GF-D8 (cell line): ENCODE measurements around the gene FREM1.

Experiments
- DNase-seq: peaks from one replicate; lab custom pipeline; 2025; lab: John Stamatoyannopoulos, UW

FREM1 gene

GRCh38 chr9:14704281-14704680 lies 205.9 kb downstream of the FREM1 start:
- DNase-seq, result no peak

GRCh38 chr9:14702200-14702720 lies 208.0 kb downstream of the FREM1 start:
- no peak for DNase-seq

DNA sequence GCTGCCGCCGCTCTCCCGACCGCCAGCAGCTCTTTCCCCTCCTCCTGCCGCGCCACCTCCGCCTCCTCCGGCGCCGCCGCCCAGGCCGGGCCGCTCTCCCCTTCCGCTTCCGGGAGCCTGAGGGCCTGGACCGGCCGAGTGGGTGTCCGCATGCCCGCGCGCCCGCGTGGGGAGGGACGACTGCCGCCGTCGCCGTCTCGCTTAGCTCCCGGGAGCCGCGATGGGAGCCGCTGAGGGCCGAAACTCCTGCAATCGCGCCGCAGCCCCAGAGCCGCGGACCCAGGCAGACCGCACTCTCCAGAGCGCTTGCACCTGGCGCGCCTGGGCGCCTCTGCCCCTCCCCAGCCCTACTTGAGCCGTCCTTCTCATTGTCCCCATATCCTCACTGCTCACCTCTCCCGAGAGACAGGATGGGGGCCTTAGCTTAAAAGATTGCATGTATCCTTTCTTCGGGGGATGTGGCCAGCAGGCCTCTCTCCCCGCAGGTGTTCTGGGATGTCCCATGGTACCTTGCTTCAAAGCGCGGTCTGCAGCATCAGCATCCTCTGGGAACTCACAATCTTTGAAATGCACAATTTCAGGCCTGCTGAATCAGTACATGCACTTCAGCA lies 216.9 kb downstream of the FREM1 start, which contains the start of gene ZDHHC21:
TSS of gene ZDHHC21 (minus strand) at position 182 of the 611 bp plus-strand sequence. CDS start 19,092 bp downstream, outside the sequence.
- DNase-seq, result peak; percentile 35

DNA sequence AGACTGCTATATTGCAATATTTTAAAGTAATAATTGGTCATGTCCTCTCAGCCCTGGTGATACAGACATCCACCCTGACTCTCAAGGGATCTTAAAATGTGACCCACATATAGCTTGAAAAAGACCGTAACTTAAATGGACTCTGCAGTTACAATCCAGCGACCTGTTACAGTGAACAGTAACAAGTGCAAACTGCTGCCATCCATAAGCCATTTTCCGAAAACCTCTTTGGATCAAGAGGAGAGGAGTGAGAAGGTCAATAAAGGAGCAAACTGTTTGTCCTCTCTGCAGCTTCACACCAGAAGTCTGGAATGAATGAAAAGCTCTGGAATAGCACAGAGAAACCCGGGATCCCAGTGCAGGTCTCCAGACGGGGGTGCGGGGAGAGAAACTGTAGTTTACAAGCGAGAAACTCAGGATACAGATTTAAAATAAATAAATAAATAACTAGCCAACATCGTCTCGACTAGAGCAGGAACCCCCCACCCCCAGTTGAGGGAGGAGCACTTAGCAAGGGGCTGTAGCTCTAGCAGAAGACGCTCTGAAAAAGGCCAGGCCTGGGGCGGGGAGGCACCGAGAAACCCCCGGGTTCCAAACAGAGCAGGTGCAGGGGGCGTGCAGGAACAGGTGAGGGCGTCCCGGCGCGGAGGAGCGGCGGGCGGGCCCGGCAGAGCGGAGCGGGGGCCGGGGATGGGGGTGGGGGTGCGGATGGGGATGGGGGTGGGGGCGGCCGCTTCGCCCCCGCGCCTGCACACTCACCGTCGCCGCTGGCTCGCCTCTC lies 217.6 kb downstream of the FREM1 start:
- DNase-seq, result no peak

GRCh38 chr9:14690948-14691730 lies 219.1 kb downstream of the FREM1 start:
- no peak for DNase-seq

GRCh38 chr9:14687042-14687719 lies 223.0 kb downstream of the FREM1 start:
- DNase-seq, result no peak

GRCh38 chr9:14686168-14686567 lies 224.1 kb downstream of the FREM1 start:
- DNase-seq, result no peak
